Neuronal stem cell (in vitro differentiated cells): ENCODE measurements around the gene RPS2.

Experiments used
- DNase-seq: peaks from one replicate; pipeline ENCODE4 v3.0.0-alpha.2; 2013; ENCODE audit warnings: low spot score
- H2AFZ ChIP-seq: one replicate; pipeline ENCODE4 v1.6.1; 2013; ENCODE audit warnings: mild to moderate bottlenecking, low read length, inconsistent platforms
- H2AK5ac ChIP-seq: 2 replicates; pipeline ENCODE4 v1.6.1; 2013; ENCODE audit warnings: low read depth, mild to moderate bottlenecking, inconsistent platforms, low read length, moderate library complexity, mixed read lengths
- H2BK120ac ChIP-seq: 2 replicates; pipeline ENCODE4 v1.6.1; 2013; ENCODE audit warnings: low read depth, mild to moderate bottlenecking, inconsistent platforms, low read length, moderate library complexity, mixed read lengths
- H2BK12ac ChIP-seq: one replicate; pipeline ENCODE4 v1.6.1; 2013; ENCODE audit warnings: low read length, inconsistent platforms
- H2BK15ac ChIP-seq: 2 replicates; pipeline ENCODE4 v1.6.1; 2013; ENCODE audit warnings: mild to moderate bottlenecking, low read length, inconsistent platforms, mixed read lengths
- H2BK5ac ChIP-seq: one replicate; pipeline ENCODE4 v1.6.1; 2013; ENCODE audit warnings: inconsistent platforms, mild to moderate bottlenecking, low read length, moderate library complexity
- H3K14ac ChIP-seq: one replicate; pipeline ENCODE4 v1.6.1; 2013; ENCODE audit warnings: low read length, inconsistent platforms
- H3K18ac ChIP-seq: 2 replicates; pipeline ENCODE4 v1.6.1; 2013; ENCODE audit warnings: low read length, inconsistent platforms
- H3K23ac ChIP-seq: 2 replicates; pipeline ENCODE4 v1.6.1; 2013; ENCODE audit warnings: low read depth, mild to moderate bottlenecking, mixed read lengths, low read length, inconsistent platforms; ENCODE audit not compliant: poor library complexity
- H3K27ac ChIP-seq: replicated peaks from 3 replicates; pipeline ENCODE4 v1.5.1; 2013; ENCODE audit warnings: low read length, inconsistent platforms
- H3K27me3 ChIP-seq, 3 experiments: 2 replicates each; pipeline ENCODE4 v1.6.1; 2013; ENCODE audit warnings: low read length in 3 of 3, mild to moderate bottlenecking in 2 of 3, inconsistent platforms in 1 of 3, low read depth in 1 of 3, mixed read lengths in 1 of 3, moderate library complexity in 1 of 3; ENCODE audit not compliant: control insufficient read depth in 3 of 3, insufficient read depth in 3 of 3
- H3K36me3 ChIP-seq, 2 donors: replicated peaks in 1 of 2; 2 replicates each; pipeline ENCODE4 v1.6.1; 2013; ENCODE audit warnings: low read length in 2 of 2; ENCODE audit not compliant: control insufficient read depth in 2 of 2, insufficient read depth in 2 of 2
- H3K4ac ChIP-seq: 2 replicates; pipeline ENCODE4 v1.6.1; 2013; ENCODE audit warnings: inconsistent platforms, mild to moderate bottlenecking, low read length, moderate library complexity
- H3K4me1 ChIP-seq, 2 donors: 1 replicate in 1 of 2; 2 replicates in 1 of 2; pipeline ENCODE4 v1.6.1; 2013; ENCODE audit warnings: low read length in 2 of 2, low read depth in 1 of 2; ENCODE audit not compliant: control insufficient read depth in 2 of 2, insufficient read depth in 1 of 2
- H3K4me2 ChIP-seq: one replicate; pipeline ENCODE4 v1.6.1; 2013; ENCODE audit warnings: mild to moderate bottlenecking, low read length, inconsistent platforms; ENCODE audit not compliant: insufficient read depth, poor library complexity, severe bottlenecking
- H3K4me3 ChIP-seq, 2 donors: 2 replicates each; pipeline ENCODE4 v1.5.1; 2013; ENCODE audit warnings: low read length in 2 of 2, mild to moderate bottlenecking in 2 of 2, inconsistent platforms in 1 of 2, moderate library complexity in 1 of 2
- H3K79me1 ChIP-seq: one replicate; pipeline ENCODE4 v1.6.1; 2013; ENCODE audit warnings: low read depth, mild to moderate bottlenecking, inconsistent platforms, low read length, moderate library complexity
- H3K9ac ChIP-seq: one replicate; pipeline ENCODE4 v1.6.1; 2013; ENCODE audit warnings: mild to moderate bottlenecking, low read depth, low read length, inconsistent platforms; ENCODE audit not compliant: poor library complexity
- H3K9me3 ChIP-seq, 2 donors: replicated peaks in 1 of 2; 2 replicates each; pipeline versions ENCODE3 to v1.6.1; 2013; ENCODE audit warnings: low read length in 2 of 2, mild to moderate bottlenecking in 2 of 2, inconsistent platforms in 1 of 2, low read depth in 1 of 2, mixed read lengths in 1 of 2, moderate library complexity in 1 of 2; ENCODE audit not compliant: control insufficient read depth in 2 of 2, insufficient read depth in 1 of 2
- H4K8ac ChIP-seq: one replicate; pipeline ENCODE4 v1.6.1; 2013; ENCODE audit warnings: low read depth, mild to moderate bottlenecking, inconsistent platforms, low read length, moderate library complexity
- H4K91ac ChIP-seq: one replicate; pipeline ENCODE4 v1.6.1; 2013; ENCODE audit warnings: low read length, low read depth, mild to moderate bottlenecking, inconsistent platforms; ENCODE audit not compliant: poor library complexity
- WGBS, 2 donors: extraction: QIAGEN DNeasy Blood & Tissue Kit; methylation state at CpG; one replicate each; pipeline ENCODE4 v1.1.7; 2013; ENCODE audit warnings: missing lambda C conversion rate in 2 of 2, mixed read lengths in 1 of 2; ENCODE audit not compliant: insufficient read length in 2 of 2, insufficient replicate concordance in 1 of 2; ENCODE audit errors: extremely low coverage in 2 of 2; 5-methylcytosine and 5-hydroxymethylcytosine counted together

The RPS2 gene

DNA sequence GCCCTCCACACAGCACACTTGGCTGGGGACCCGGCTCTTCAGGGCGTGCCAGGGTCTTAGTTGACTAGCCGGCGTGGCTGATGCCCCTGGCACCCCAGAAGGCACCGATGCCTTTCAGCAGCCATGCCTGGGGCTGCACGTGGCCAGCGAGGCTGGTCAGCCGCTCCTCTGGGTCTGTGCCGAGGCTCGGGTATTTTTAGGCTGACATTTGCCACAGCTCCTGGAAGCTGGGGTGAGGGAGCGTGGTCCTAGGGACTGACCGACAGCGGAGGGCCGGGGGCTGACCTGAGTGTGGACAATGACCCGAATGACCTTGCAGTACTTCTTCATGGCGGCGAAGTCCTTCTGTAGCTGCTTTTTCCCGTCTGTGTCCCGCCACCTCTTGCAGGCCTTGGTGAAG is 14.1 kb downstream of the RPS2 start:
- Histone ChIP-seq H2BK120ac (no peak overlapping the region), H3K79me1 (no peaks in the 10 kb centered on the region), H2BK12ac (peak overlapping the region; percentile 58), H3K4me3 (no peak overlapping the region), H3K36me3 (no peaks in the 10 kb centered on the region), H4K91ac (no peak overlapping the region), H3K9ac (peak overlapping the region; percentile 70), H3K14ac (no peak overlapping the region), H4K8ac (no peak overlapping the region), H3K27me3 (peaks cover 0 to 3% (median 0%) of the 10 kb centered on the region in 3 experiments), H3K18ac (peak overlapping the region; percentile 64), H3K23ac (peak overlapping the region; percentile 80), H3K4ac (peak overlapping the region; percentile 53), H2AFZ (peak overlapping the region; percentile 80), H3K4me2 (no peak overlapping the region), H3K27ac (no peak overlapping the region), H3K4me1 (no peaks in the 10 kb centered on the region), H2BK15ac (peak overlapping the region; percentile 26), H3K9me3 (no peaks in the 10 kb centered on the region), H2AK5ac (peak overlapping the region; percentile 88), H2BK5ac (peak overlapping the region; percentile 96)
- no CpG with 5 or more reads among the region's 19 CpGs for WGBS, 2 donors
- no peak for DNase-seq

DNA sequence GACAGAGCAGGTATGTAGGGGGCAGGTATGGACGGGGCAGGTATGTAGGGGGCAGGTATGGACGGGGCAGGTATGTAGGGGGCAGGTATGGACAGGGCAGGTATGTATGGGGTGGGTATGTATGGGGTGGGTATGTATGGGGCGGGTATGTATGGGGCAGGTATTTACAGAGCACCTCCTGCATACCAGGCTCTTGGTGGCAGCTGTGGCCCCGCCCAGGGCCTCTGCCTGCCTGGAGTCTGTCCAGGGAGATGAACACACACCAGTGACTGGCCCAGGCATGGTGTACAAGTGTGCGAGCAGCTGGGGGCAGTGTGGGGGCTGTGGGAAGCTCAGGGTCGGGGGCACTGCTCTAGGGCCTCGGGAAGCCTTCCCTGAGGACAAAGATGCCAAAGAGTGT is 14.6 kb downstream of the RPS2 start:
- Histone ChIP-seq H3K4me2 (no peak overlapping the region), H4K8ac (no peak overlapping the region), H3K27me3 (peaks cover 0 to 7% (median 0%) of the 10 kb centered on the region in 3 experiments), H2BK120ac (no peak overlapping the region), H3K79me1 (no peaks in the 10 kb centered on the region), H3K23ac (peak overlapping the region; percentile 80), H3K36me3 (no peaks in the 10 kb centered on the region), H3K27ac (no peak overlapping the region), H2AK5ac (peak overlapping the region; percentile 88), H4K91ac (no peak overlapping the region), H2AFZ (peak overlapping the region; percentile 80), H2BK5ac (peak overlapping the region; percentile 96), H3K4me1 (no peaks in the 10 kb centered on the region), H3K9me3 (no peaks in the 10 kb centered on the region), H3K9ac (no peak overlapping the region), H3K18ac (no peak overlapping the region), H3K4ac (peak overlapping the region; percentile 23), H2BK15ac (no peak overlapping the region), H3K14ac (peak overlapping the region; percentile 84), H2BK12ac (peak overlapping the region; percentile 58), H3K4me3 (no peak overlapping the region)
- no peak for DNase-seq
- no CpG with 5 or more reads among the region's 7 CpGs for WGBS, 2 donors

GRCh38 chr16:1949507-1949906 is 15.1 kb downstream of the RPS2 start:
- peak overlapping the region; percentile 71 for H3K14ac ChIP-seq
- no peaks in the 10 kb centered on the region for H3K79me1 ChIP-seq
- no peaks in the 10 kb centered on the region for H3K4me1 ChIP-seq
- no peak overlapping the region for H3K9ac ChIP-seq
- no peak overlapping the region for H2AFZ ChIP-seq
- no peak for DNase-seq
- H3K36me3 ChIP-seq: no peaks in the 10 kb centered on the region
- H3K9me3 ChIP-seq: no peaks in the 10 kb centered on the region
- no peak overlapping the region for H3K27ac ChIP-seq
- H4K8ac ChIP-seq: no peak overlapping the region
- peaks cover 0 to 7% (median 0%) of the 10 kb centered on the region in 3 experiments for H3K27me3 ChIP-seq
- no peak overlapping the region for H3K4ac ChIP-seq
- WGBS, 2 donors: no CpG with 5 or more reads among the region's 11 CpGs
- no peak overlapping the region for H2BK15ac ChIP-seq
- H3K4me2 ChIP-seq: no peak overlapping the region
- H2AK5ac ChIP-seq: no peak overlapping the region
- H3K23ac ChIP-seq: no peak overlapping the region
- no peak overlapping the region for H4K91ac ChIP-seq
- H2BK12ac ChIP-seq: no peak overlapping the region
- H3K18ac ChIP-seq: no peak overlapping the region
- H2BK5ac ChIP-seq: no peak overlapping the region
- no peak overlapping the region for H3K4me3 ChIP-seq
- H2BK120ac ChIP-seq: no peak overlapping the region

GRCh38 chr16:1947369-1947670 is 17.3 kb downstream of the RPS2 start:
- H2AFZ ChIP-seq: no peak overlapping the region
- no peaks in the 10 kb centered on the region for H3K9me3 ChIP-seq
- peak overlapping the region; percentile 80 for H3K23ac ChIP-seq
- H2BK12ac ChIP-seq: no peak overlapping the region
- H3K14ac ChIP-seq: no peak overlapping the region
- peaks cover 0 to 7% (median 0%) of the 10 kb centered on the region in 3 experiments for H3K27me3 ChIP-seq
- no peaks in the 10 kb centered on the region for H3K36me3 ChIP-seq
- H3K18ac ChIP-seq: peak overlapping the region; percentile 57
- H2AK5ac ChIP-seq: peak overlapping the region; percentile 46
- no peak overlapping the region for H3K4me2 ChIP-seq
- H3K4me3 ChIP-seq: no peak overlapping the region
- peaks cover under 1 to 5% of the 10 kb centered on the region in 2 donors for H3K4me1 ChIP-seq
- H4K91ac ChIP-seq: no peak overlapping the region
- H3K9ac ChIP-seq: no peak overlapping the region
- no CpG with 5 or more reads among the region's 9 CpGs for WGBS, 2 donors
- H2BK120ac ChIP-seq: no peak overlapping the region
- H4K8ac ChIP-seq: no peak overlapping the region
- DNase-seq: no peak
- H3K79me1 ChIP-seq: no peaks in the 10 kb centered on the region
- no peak overlapping the region for H2BK15ac ChIP-seq
- no peak overlapping the region for H2BK5ac ChIP-seq
- H3K4ac ChIP-seq: no peak overlapping the region
- no peak overlapping the region for H3K27ac ChIP-seq
